GM21825 (cell line): ENCODE results near the gene LRPAP1.
"Not testable (repeated sequence)": the region's sequence is repeated elsewhere in the genome, so short reads cannot be mapped to it uniquely, and the experiment has no call there.

Experiments used
- ATAC-seq: cut with Tn5 transposase; IDR thresholded peaks from one replicate; pipeline ENCODE4 v1.9.1; 2021; ENCODE audit warnings: mild to moderate bottlenecking, moderate library complexity; ENCODE audit not compliant: unreplicated experiment

The LRPAP1 gene

GRCh38 chr4:3520276-3520675 is 11.9 kb downstream of the LRPAP1 start:
- ATAC-seq: no peak

- no peak for ATAC-seq
These were observed 12.6 kb downstream of the LRPAP1 start for GRCh38 chr4:3519468-3520264.

DNA sequence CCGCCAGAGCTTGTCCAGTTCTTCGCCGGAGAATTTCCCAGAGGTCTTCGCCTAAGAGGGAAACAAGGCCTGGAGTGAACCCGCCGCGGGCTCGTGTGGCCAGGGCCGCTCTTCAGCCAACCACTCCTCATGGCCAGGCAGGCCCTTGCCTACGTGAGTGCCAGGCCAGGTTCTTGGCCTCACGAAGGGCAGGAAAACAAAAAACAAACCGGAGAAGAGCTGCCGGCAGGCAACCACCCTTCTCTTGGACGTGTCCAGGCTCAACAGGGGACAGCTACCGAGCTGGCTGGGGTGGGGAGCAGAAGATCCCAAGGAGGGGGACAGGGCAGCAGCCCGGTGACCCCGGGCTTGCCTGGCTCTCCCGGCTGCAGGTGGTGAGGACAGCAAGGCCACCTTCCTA is 13.3 kb downstream of the LRPAP1 start:
- no peak for ATAC-seq

GRCh38 chr4:3518511-3518880 is 13.7 kb downstream of the LRPAP1 start:
- no peak for ATAC-seq

GRCh38 chr4:3517731-3518510 is 14.3 kb downstream of the LRPAP1 start:
- no peak for ATAC-seq

DNA sequence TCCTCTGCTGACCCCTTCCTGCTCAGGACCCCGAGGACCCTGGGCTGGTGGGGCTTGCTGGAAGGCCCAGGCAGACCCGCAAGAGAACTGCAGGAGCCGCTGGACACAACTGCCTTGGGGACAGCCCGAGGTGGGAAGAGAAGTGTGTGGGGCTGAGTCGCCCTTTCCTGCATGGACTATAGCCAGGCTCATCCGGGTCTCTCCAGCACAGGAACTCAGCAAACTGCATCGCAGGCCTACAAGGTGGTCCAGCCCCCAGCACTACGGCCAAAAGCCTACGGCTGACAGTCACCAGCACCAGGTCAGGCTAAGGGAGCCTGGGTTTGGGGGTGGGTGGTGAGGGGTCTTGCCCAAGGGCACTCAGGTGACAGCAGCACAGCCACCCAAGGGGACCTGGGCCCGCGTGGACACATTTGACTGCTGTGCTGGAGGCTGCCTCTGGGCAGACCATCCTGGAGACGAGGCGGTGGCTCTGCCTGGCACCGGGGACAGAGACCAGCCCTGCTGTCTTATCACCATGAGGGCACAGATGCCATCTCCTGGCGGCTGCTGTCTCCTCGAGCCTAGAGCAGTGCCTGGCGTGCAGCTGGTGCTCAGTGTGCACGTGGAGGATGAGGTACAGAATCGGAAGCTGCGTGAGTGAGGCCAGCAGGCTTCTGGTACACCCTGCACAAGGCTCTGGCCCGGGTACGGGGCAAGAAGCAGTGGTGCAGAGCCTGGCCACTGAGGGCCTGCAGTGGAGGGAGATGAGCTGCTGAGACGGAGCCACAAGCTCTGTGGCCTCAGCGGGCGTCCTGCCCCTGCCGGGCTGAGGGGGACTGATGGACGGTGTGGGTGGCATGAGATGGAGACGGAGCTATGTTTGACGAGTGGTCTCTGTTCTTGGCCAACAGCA is 15.1 kb downstream of the LRPAP1 start:
- ATAC-seq: no peak

GRCh38 chr4:3516061-3516835 is 16.0 kb downstream of the LRPAP1 start:
- no peak for ATAC-seq

- no peak for ATAC-seq
These were observed 16.6 kb downstream of the LRPAP1 start for GRCh38 chr4:3515646-3516045.

DNA sequence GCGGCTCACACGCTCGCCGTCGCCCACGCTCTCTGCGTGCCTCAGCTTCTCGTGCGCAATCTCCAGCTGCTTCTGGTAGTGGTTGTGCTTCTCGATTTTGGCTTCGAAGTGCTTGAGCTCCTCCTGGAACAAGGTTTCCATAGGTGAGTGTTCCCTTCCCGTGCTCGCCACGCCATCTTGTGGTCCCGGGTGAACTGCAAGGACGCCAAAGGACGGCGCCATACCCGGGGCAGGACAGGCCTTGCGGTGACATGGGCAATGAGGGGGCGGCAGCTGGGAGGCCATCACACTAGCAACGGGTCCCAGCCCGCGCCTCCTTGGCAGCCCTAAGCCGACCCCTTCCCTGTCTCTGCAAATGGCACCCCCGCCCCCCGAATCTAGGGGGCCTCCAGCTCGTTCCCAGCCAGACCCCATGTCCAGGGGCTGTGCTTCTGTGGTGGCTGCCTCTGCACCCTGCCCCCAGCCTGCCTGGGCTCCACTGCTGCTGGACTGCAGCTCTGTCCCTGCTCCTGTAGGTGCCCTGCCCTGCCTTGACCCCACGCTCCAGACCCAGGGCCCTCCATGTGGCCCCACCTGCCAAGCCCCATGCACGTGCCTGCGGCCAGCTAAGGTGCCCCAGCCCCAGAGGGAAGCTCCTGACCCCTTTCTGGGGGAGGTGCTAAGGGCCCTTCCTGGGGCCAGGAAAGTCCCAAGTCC is 17.3 kb downstream of the LRPAP1 start:
- no peak for ATAC-seq

- no peak for ATAC-seq
These were observed 17.9 kb downstream of the LRPAP1 start for GRCh38 chr4:3514221-3514780.

DNA sequence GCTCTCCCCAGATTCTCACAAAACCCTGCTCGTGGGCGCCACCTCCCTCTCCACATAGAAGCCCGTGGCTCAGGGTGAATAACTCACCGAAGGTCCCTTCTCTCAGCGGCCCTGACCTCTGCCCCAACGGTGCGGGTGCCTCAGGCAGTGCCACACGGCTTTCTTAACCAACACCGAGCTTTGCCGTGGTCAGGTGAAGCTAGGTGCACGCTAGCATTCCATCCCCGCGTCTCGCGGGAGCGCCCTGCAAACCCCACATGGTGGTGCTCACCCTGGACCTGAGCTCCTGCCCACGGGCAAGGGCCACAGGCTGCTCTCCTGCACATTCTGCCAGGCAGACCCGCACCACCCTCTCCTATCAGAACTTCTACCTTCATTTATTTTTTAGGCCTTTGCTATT is 18.4 kb downstream of the LRPAP1 start:
- ATAC-seq: no peak

- no peak for ATAC-seq
These were observed 19.5 kb downstream of the LRPAP1 start for GRCh38 chr4:3512719-3513118.

DNA sequence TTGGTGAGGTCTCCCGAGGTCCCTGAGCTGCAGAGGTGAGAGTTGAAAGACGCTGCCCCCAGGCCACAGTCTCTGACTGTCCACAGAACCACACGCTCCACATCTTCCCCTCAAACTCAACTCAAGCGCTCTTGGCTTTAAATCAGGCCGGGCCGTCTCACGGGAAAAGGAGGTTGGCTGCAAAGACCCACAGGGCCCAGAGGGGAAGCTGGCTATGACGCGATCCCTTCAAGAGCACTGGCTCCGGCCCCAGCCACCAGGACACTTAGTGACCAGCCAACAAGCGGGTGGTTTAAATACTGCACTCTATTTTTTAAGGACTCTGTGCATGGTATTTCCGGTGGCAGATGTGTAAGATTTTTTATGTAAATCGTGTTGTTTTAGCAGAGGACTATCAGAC is 19.9 kb downstream of the LRPAP1 start:
- no peak for ATAC-seq

DNA sequence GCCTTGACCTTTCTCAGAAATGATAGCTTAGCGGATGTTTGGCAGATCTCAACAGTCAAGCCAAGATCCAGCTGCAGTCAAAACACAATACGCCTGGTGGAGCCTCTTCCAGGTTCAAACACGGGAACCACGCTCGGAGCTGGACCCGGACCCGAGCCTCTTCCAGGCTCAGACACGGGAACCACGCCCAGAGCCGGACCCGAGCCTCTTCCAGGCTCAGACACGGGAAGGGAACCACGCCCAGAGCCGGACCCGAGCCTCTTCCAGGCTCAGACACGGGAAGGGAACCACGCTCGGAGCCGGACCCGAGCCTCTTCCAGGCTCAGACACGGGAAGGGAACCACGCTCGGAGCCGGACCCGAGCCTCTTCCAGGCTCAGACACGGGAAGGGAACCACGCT is 20.6 kb downstream of the LRPAP1 start:
- not testable (repeated sequence) for ATAC-seq

- no peak for ATAC-seq
These were observed 21.0 kb downstream of the LRPAP1 start for GRCh38 chr4:3511187-3511586.

- ATAC-seq: no peak
These were observed 21.7 kb downstream of the LRPAP1 start for GRCh38 chr4:3510481-3510880.

GRCh38 chr4:3508542-3508941 is 23.7 kb downstream of the LRPAP1 start:
- ATAC-seq: no peak

DNA sequence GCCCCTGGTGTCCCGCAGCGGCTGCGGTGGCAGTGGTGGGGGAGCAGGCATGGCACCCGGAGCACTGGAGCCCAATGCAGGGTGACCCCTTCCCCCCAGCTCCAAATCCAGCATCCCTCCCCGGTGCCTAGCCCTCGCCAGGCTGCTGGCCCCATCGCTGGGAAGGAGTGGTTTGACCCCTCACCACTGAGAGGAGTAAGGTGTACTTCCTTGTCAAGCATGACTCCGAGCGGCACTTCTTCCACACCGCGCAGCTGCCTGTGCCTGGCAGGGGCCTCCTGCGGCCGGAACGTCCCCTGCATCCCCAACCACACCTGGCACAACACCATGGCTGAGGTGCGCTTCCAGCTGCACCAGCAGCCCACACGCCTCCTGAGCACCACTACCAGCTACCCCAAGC is 27.0 kb downstream of the LRPAP1 start:
- no peak for ATAC-seq
